IPS DF 19.7 (cell line): ENCODE results near the gene SLC47A1.
"Not testable (repeated sequence)": the region's sequence is repeated elsewhere in the genome, so short reads cannot be mapped to it uniquely, and the experiment has no call there.

Source experiments
- DNase-seq: peaks from one replicate; pipeline ENCODE4 v3.0.0-alpha.2; 2013; ENCODE audit warnings: low read depth, low spot score

SLC47A1 gene, protein sequence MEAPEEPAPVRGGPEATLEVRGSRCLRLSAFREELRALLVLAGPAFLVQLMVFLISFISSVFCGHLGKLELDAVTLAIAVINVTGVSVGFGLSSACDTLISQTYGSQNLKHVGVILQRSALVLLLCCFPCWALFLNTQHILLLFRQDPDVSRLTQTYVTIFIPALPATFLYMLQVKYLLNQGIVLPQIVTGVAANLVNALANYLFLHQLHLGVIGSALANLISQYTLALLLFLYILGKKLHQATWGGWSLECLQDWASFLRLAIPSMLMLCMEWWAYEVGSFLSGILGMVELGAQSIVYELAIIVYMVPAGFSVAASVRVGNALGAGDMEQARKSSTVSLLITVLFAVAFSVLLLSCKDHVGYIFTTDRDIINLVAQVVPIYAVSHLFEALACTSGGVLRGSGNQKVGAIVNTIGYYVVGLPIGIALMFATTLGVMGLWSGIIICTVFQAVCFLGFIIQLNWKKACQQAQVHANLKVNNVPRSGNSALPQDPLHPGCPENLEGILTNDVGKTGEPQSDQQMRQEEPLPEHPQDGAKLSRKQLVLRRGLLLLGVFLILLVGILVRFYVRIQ

GRCh38 chr17:19533718-19534561, at the start of gene SLC47A1:
SLC47A1 (plus strand) TSS chr17:19533854; CDS start chr17:19533940, 86 bp downstream.
- no peak for DNase-seq

DNA sequence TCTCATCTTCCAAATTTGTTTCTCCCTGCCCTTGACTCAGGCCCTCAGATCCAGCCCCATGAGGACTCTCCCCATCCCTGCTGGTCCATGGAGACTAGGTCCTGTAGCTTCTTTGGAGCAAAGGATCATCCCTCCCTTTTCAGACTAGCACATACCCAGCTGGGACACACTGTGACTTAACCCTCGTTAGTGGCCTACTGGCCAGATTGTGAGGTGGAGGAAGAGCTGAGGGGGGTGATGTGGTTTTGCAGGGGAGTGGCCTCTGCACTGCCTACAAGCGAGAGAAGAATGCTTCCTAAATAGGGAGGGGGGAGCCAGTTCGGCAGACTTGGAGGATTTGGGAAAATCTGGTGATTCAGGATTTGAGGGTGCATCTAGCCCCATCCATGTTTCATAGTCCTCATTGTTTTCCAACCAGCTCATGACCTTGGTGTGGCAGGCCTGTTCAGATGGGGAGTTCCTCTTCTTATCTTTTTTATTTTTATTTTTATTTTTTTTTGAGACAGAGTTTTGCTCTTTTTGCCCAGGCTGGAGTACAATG, 47.8 kb upstream of the SLC47A1 start:
- DNase-seq: no peak

DNA sequence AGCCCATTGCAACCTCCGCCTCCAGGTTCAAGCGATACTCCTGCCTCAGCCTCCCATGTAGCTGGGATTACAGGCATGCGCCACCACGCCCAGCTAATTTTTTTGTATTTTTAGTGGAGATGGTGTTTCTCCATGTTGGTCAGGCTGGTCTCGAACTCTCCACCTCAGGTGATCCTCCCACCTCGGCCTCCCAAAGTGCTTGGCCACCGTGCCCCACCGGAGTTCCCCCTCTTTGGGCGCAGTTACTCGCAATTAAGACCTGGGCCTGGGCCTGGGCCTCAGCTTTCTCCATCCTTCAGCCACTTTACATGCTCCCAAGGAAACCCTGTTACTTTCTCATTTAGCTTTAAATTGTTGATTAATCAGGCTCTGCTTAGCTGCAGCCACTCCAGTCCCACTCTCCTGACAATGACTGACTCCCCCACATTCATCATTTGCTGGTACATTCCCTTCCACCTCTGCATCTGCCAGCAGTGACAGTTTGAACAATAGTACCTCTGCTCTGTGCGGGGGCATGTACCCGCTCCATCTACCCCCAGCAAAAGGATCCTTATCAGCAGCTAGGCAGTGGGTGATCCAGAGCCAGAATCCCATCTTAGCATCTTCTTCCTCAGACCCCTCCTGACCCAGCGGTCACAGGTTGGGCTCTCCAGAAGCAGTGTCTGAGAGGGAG, 47.2 kb upstream of the SLC47A1 start:
- DNase-seq: no peak

GRCh38 chr17:19487024-19487600, 46.5 kb upstream of the SLC47A1 start:
- no peak for DNase-seq

- DNase-seq: no peak
Observed at GRCh38 chr17:19492141-19492540, 41.5 kb upstream of the SLC47A1 start.

GRCh38 chr17:19494961-19495806, 38.5 kb upstream of the SLC47A1 start:
- DNase-seq: no peak

DNA sequence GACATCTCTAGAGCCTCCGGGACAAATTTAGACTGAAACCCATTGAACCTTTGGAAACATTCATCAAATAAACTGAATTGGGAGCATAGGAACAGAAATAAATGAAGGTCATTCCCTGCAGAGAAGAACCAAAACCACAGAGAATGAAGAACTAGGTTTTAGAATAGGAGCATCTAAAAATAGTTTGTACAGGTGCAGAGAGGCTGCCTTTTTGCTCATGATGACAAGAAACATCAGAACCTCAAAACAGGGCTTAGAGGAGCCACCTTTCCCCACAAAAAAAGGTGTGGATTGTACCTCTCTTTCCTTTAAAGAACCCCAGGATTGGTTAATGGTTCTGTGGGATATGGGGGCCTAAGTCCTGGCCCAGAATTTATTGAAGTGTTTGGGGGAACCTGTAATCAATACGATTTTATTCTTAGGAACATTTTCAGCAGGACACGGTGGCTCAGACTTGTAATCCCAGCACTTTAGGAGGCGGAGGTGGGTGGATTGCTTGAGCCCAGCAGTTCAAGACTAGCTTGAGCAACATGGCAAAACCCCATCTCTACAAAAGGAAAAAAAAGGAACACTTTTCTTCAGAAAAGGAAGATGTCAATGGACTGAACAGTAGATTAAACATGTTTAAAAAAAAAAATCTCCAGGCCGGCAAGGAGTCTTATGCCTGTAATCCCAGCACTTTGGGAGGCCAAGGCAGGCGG, 37.7 kb upstream of the SLC47A1 start:
- DNase-seq: no peak

DNA sequence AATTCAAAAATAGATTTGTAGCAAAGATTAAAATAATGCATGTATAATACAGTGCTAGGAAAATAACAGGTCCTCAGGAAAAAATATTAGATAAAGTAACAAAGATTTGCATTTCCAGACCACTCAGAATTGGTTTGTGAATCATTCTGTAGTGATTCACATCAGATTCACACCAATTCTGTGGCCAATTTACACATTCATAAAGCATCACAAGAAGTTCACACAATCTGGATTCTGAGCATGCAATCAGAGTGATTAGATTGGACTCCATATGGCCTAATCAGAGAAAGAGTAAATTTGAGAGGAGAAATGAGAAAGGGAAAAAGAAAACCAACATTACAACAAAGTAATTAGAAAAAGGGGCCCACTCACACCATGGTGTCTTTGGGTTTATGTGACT, 36.0 kb upstream of the SLC47A1 start:
- DNase-seq: no peak

- no peak for DNase-seq
Observed at GRCh38 chr17:19501219-19501618, 32.4 kb upstream of the SLC47A1 start.

DNA sequence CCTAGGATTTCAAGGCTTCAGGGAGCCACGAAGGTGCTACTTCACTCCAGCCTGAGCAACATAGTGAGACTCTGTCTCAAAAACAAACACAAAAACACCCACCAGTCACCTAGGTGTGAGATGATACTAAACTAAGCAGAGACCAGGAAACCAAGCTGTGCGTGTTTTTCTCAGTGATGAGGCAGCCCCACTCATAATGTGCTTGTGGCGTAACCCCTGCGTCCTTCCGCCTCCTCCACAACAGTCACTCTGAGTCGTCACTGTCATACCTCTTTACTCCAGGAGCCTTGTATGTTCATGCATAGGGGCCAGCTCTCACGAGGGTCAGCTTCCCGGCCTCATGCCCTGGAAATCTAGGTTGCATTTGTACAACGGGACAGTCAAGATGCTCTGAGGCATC, 31.1 kb upstream of the SLC47A1 start:
- DNase-seq: no peak

- DNase-seq: not testable (repeated sequence)
Observed at GRCh38 chr17:19505561-19505960, 28.1 kb upstream of the SLC47A1 start.

- peak; percentile 76 for DNase-seq
Observed at GRCh38 chr17:19507775-19508576, 25.7 kb upstream of the SLC47A1 start.

GRCh38 chr17:19508577-19508867, 25.1 kb upstream of the SLC47A1 start:
- no peak for DNase-seq

GRCh38 chr17:19509281-19509852, 24.3 kb upstream of the SLC47A1 start:
- not testable (repeated sequence) for DNase-seq

- DNase-seq: no peak
Observed at GRCh38 chr17:19510903-19511302, 22.8 kb upstream of the SLC47A1 start.

DNA sequence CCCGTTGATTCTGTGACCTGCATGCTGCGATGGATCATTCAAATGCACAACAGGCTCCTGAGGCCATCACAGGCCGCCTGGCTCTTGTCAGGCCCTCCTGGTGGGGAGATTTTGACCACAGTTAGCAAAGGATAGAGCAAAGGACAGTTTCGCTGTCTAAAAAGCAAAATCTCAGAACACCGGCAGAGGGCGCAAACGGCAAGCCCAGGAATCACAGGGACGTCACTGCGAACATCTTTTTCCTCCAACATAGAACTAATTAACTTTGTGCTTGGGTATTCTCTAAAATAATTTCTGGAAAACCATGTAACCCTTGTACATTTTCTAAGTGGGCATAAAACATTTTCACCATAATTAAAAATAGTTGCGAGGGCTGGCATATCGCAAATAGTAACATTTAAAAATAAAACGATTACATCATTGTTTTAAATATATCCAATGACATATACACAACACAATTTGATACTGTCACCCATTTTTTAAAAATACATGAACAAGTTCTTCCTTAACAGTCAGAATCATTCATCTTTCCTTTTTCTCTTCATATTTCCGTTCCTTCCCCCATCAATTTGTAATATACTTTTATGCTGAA, 19.7 kb upstream of the SLC47A1 start:
- DNase-seq: peak; percentile 59

DNA sequence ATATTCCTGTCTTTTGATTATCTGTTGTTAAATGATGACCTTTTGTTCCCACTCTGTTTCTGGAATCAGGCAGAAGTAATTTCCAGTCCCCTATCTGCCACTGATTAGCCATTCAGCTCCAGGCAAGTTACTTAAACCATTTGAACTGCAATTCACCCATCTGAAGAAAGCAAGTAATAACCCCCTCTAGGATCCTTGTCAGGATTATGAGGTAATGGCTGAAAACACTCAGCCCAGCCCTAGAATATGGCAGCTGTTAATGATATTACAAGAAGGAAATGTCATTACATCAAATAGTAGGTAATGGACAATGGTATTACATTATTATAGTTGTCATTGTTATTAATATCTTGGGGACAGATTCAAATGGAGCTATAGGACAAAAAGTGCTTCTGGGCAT, 16.0 kb upstream of the SLC47A1 start:
- DNase-seq: no peak
